Panc1 (cell line): ENCODE measurements around the gene PTGFR. TPM values are rescaled to one million over a fixed set of nuclear protein-coding genes. Genes with fewer than 3 reads are reported as not detected.

Source experiments
- ATAC-seq: fragments of 200-7000 bp; cut with Tn5 transposase; 2 replicates; pipeline ENCODE4 v1.9.1; 2020; ENCODE audit warnings: mild to moderate bottlenecking, moderate library complexity
- BruUV-seq: library from RNA; stranded (reverse); fragments of 400-500 nt; replicated peaks from 2 replicates; lab custom pipeline; 2021; lab: Mats Ljungman, UMichigan
- CTCF ChIA-PET: fragments of 300-600 bp; sonication (Branson Sonifier 250); formaldehyde crosslinking; loops from one replicate; lab custom pipeline; 2022; ENCODE audit warnings: antibody characterized with exemption; lab: Charles Lee
- POLR2A ChIA-PET: fragments of 300-600 bp; sonication (Branson Sonifier 250); formaldehyde crosslinking; loops from one replicate; lab custom pipeline; 2022; ENCODE audit warnings: antibody characterized with exemption; lab: Charles Lee
- DNase-seq: peaks from one replicate; pipeline ENCODE4 v3.0.0-alpha.2; 2010; ENCODE audit warnings: low read depth, low spot score
- H3K27ac ChIP-seq: 2 replicates; pipeline ENCODE4 v1.5.1; 2011; ENCODE audit warnings: mild to moderate bottlenecking, low read length, inconsistent platforms
- H3K27me3 ChIP-seq: fragments of 200-500 bp; sonication (Bioruptor generic); 2 replicates; pipeline ENCODE4 v1.6.0; 2014; ENCODE audit warnings: low read length, inconsistent platforms; ENCODE audit not compliant: control insufficient read depth, insufficient read depth
- H3K36me3 ChIP-seq: fragments of 200-500 bp; sonication (Bioruptor generic); 2 replicates; pipeline ENCODE4 v1.5.1; 2014; ENCODE audit warnings: inconsistent platforms, mild to moderate bottlenecking, low read length, moderate library complexity; ENCODE audit not compliant: control insufficient read depth, insufficient read depth
- H3K4me1 ChIP-seq: 2 replicates; pipeline ENCODE4 v1.5.1; 2011; ENCODE audit warnings: inconsistent platforms, mild to moderate bottlenecking, low read length, moderate library complexity; ENCODE audit not compliant: control insufficient read depth, insufficient read depth
- H3K4me3 ChIP-seq, 2 experiments: 2 replicates each; pipeline ENCODE4 v1.5.1; 2011 to 2012; ENCODE audit warnings: low read depth in 2 of 2, low read length in 2 of 2, mild to moderate bottlenecking in 2 of 2, inconsistent platforms in 1 of 2, moderate library complexity in 1 of 2
- H3K9me3 ChIP-seq: fragments of 200-500 bp; sonication (Bioruptor generic); 2 replicates; pipeline ENCODE4 v1.5.1; 2014; ENCODE audit warnings: low read depth, mild to moderate bottlenecking, inconsistent platforms, low read length, moderate library complexity; ENCODE audit not compliant: control insufficient read depth, insufficient read depth
- CTCF ChIP-seq: fragments of 450-650 bp; IDR thresholded peaks from 2 replicates; pipeline ENCODE4 v1.5.1; 2017; ENCODE audit warnings: mild to moderate bottlenecking
- POLR2AphosphoS5 ChIP-seq: IDR thresholded peaks from 2 replicates; pipeline ENCODE4 v1.6.1; 2012; ENCODE audit warnings: mild to moderate bottlenecking, low read depth, low read length, moderate library complexity
- REST ChIP-seq, 2 experiments: IDR thresholded peaks; 2 replicates each; pipeline ENCODE4 v1.6.1; 2011 to 2012; ENCODE audit warnings: low read depth in 2 of 2, control low read depth in 1 of 2, low read length in 1 of 2, mild to moderate bottlenecking in 1 of 2, moderate library complexity in 1 of 2; ENCODE audit not compliant: insufficient read depth in 1 of 2
- SIN3A ChIP-seq: IDR thresholded peaks from 2 replicates; pipeline ENCODE4 v1.6.1; 2012; ENCODE audit warnings: low read depth, mild to moderate bottlenecking, low read length, moderate library complexity, borderline replicate concordance; ENCODE audit not compliant: insufficient read depth
- TCF7L2 ChIP-seq: IDR thresholded peaks from 2 replicates; pipeline ENCODE4 v1.6.1; 2011; ENCODE audit warnings: mild to moderate bottlenecking, low read depth, low read length, inconsistent platforms
- in situ Hi-C: cut with HindIII; loops from 2 replicates; pipeline ENCODE4 v1.10.0; 2016; ENCODE audit warnings: low sequenced_read_pairs, low pct_unique_long_range_greater_than_20kb
- intact Hi-C: fragments of 100-400 bp; cut with micrococcal nuclease; formaldehyde crosslinking; loops from one replicate; pipeline ENCODE4 v1.10.0; 2022; ENCODE audit not compliant: unreplicated experiment
- total RNA-seq: library from RNA; stranded (reverse); gene quantifications from one replicate; pipeline ENCODE4 v1.2.1, GENCODE V29; 2021; ENCODE audit not compliant: unreplicated experiment

Gene PTGFR
- total RNA-seq, 1 experiment from 2014 or later: not detected

GRCh38 chr1:78559680-78560079 is 68.9 kb downstream of the PTGFR start:
- Histone ChIP-seq H3K4me1 (no peaks in the 10 kb centered on the region), H3K9me3 (0 out of 2 replicates have a peak, but pooled peaks cover 3% of the 10 kb centered on the region), H3K27me3 (no peaks in the 10 kb centered on the region), H3K27ac (no peak overlapping the region), H3K4me3 (no peak overlapping the region), H3K36me3 (no peaks in the 10 kb centered on the region)
- DNase-seq: no peak
- POLR2A ChIA-PET: no interaction called here
- TF ChIP-seq POLR2AphosphoS5 (no peak), REST (IDR thresholded peaks at IDR 0.05; ENCODE audit: insufficient read depth in 1 of 2, low read depth in 2 of 2, low read length in 1 of 2) (no peak), TCF7L2 (no peak), SIN3A (no peak), CTCF (no peak)
- CTCF ChIA-PET: no interaction called here
- intact Hi-C loops (no loop called here), in situ Hi-C loops (no loop called here)
- BruUV-seq: no TSS peak
- no peak for ATAC-seq

GRCh38 chr1:78560811-78561210 is 70.0 kb downstream of the PTGFR start:
- Histone ChIP-seq H3K27me3 (no peaks in the 10 kb centered on the region), H3K36me3 (no peaks in the 10 kb centered on the region), H3K9me3 (no peaks in the 10 kb centered on the region), H3K27ac (no peak overlapping the region), H3K4me3 (no peak overlapping the region), H3K4me1 (no peaks in the 10 kb centered on the region)
- intact Hi-C loops: no loop called here
- in situ Hi-C loops: no loop called here
- no peak for TF ChIP-seq TCF7L2
- no peak for TF ChIP-seq POLR2AphosphoS5
- TF ChIP-seq REST (IDR thresholded peaks at IDR 0.05; ENCODE audit: insufficient read depth in 1 of 2, low read depth in 2 of 2, low read length in 1 of 2): no peak
- no peak for TF ChIP-seq SIN3A
- no peak for TF ChIP-seq CTCF
- CTCF ChIA-PET: interaction anchor here (0.6 kb wide), 1 partner anchor 409 kb away, joined by 3 read pairs; no protein-coding TSS in a partner anchor
- ATAC-seq (no peak), DNase-seq (no peak)
- BruUV-seq: no TSS peak
- POLR2A ChIA-PET: no interaction called here
